Measurements from ENCODE around the gene TAS2R16. TPM values are rescaled to one million over a fixed set of nuclear protein-coding genes. Genes with fewer than 3 reads are reported as not detected.
"Not testable (repeated sequence)": the region's sequence is repeated elsewhere in the genome, so short reads cannot be mapped to it uniquely, and the experiment has no call there.

TAS2R16 gene
- total RNA-seq, 1 donor from 2014 or later, result not detected

- DNase-seq, result no peak
These were observed 23.4 kb downstream of the TAS2R16 start for GRCh38 chr7:122972056-122972455.

- DNase-seq, result no peak
These were observed 24.5 kb downstream of the TAS2R16 start for GRCh38 chr7:122970740-122971725.

GRCh38 chr7:122968389-122968788 is 27.1 kb downstream of the TAS2R16 start:
- no peak for DNase-seq

GRCh38 chr7:122965306-122965705 is 30.2 kb downstream of the TAS2R16 start:
- DNase-seq, result no peak

- DNase-seq, result not testable (repeated sequence)
These were observed 41.8 kb downstream of the TAS2R16 start for GRCh38 chr7:122953678-122954077.

DNA sequence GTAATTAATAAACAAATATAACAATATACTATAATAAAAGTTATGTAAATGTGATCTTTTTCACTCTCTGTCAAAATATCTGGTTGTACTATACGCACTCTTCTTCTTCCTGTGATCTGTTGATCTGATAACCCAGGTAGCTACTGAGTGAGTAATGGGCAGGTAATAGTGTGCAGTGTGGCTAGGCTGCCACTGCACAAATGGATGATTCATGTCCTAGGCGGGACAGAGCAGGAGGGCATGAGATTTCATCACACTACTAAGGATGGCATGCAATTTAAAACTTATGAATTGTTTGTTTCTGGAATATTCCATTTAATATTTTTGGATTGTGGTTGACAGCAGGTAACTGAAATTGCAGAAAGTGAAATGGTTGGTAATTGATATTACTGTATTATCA is 44.5 kb downstream of the TAS2R16 start:
- DNase-seq, result no peak

DNA sequence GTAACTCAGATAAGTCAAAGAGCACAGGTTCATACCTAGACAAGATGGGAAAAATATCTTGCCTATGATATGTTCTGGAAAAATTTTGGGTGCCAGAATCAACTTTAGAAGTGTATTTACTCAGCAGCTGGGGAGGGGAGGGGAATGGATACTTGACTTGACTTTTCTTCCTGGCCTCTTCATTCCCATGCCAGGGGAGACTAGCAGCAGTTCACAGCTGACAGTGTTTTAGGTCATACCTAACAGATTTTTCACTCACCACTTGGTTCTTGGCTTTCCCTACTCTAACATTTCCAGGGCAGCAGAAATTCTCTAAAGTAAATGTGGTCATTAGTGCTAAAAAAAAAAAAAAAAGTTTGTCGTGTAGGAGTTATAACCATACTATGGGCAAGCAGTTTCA is 46.3 kb downstream of the TAS2R16 start:
- DNase-seq, result no peak

Other genes starting within 250 kb of the TAS2R16 start
- gene CADPS2, start 109.2 kb downstream of the TAS2R16 start, total RNA-seq, result 8.3 TPM
- not detected for gene SLC13A1, start 204.3 kb upstream of the TAS2R16 start, total RNA-seq